Measurements from ENCODE around the gene CREB3L2.

The CREB3L2 gene

GRCh38 chr7:137940218-137940617 is 61.7 kb downstream of the CREB3L2 start:
- no peak for TF ChIP-seq CTCF (IDR thresholded peaks at IDR 0.05; ENCODE audit: low read depth, low read length, missing control alignments)
- in situ Hi-C loops (cut with HindIII; ENCODE audit: low sequenced_read_pairs), result no loop called here
- DNase-seq (ENCODE audit: low read depth), result no peak
- no peak overlapping the region for H3K4me3 ChIP-seq (ENCODE audit: low read depth, low read length)

DNA sequence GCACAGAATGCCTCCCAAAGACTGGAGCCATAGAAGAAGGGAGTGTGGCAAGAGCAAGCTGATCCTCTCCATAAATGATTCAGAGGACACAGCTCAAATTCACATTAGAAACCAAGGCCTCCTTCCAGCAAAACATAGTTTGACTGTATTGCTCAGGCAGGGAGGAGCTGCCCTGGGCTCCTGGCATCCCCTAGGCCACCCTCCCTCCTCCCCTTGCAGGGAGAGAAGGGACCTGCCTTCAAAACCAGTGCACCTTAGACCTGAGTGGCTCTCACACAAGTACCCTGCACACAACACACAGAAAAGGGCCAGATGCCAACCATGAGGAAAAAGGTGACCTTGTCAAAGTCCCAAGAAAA is 64.7 kb downstream of the CREB3L2 start:
- no peak for DNase-seq (ENCODE audit: low read depth)
- TF ChIP-seq CTCF (IDR thresholded peaks at IDR 0.05; ENCODE audit: low read depth, low read length, missing control alignments), result no peak
- in situ Hi-C loops (cut with HindIII; ENCODE audit: low sequenced_read_pairs), result no loop called here

GRCh38 chr7:137936509-137937201 is 65.2 kb downstream of the CREB3L2 start:
- in situ Hi-C loops (cut with HindIII; ENCODE audit: low sequenced_read_pairs), result no loop called here
- H3K4me3 ChIP-seq (ENCODE audit: low read depth, low read length), result no peak overlapping the region
- no peak for DNase-seq (ENCODE audit: low read depth)
- no peak for TF ChIP-seq CTCF (IDR thresholded peaks at IDR 0.05; ENCODE audit: low read depth, low read length, missing control alignments)

More for the DNA sequence above, 64.7 kb downstream of the CREB3L2 start:
- H3K4me3 ChIP-seq (ENCODE audit: low read depth, low read length), result no peak overlapping the region

GRCh38 chr7:137935884-137936508 is 65.9 kb downstream of the CREB3L2 start:
- DNase-seq (ENCODE audit: low read depth), result no peak
- H3K4me3 ChIP-seq (ENCODE audit: low read depth, low read length), result no peak overlapping the region
- TF ChIP-seq CTCF (IDR thresholded peaks at IDR 0.05; ENCODE audit: low read depth, low read length, missing control alignments), result no peak
- in situ Hi-C loops (cut with HindIII; ENCODE audit: low sequenced_read_pairs), result no loop called here

DNA sequence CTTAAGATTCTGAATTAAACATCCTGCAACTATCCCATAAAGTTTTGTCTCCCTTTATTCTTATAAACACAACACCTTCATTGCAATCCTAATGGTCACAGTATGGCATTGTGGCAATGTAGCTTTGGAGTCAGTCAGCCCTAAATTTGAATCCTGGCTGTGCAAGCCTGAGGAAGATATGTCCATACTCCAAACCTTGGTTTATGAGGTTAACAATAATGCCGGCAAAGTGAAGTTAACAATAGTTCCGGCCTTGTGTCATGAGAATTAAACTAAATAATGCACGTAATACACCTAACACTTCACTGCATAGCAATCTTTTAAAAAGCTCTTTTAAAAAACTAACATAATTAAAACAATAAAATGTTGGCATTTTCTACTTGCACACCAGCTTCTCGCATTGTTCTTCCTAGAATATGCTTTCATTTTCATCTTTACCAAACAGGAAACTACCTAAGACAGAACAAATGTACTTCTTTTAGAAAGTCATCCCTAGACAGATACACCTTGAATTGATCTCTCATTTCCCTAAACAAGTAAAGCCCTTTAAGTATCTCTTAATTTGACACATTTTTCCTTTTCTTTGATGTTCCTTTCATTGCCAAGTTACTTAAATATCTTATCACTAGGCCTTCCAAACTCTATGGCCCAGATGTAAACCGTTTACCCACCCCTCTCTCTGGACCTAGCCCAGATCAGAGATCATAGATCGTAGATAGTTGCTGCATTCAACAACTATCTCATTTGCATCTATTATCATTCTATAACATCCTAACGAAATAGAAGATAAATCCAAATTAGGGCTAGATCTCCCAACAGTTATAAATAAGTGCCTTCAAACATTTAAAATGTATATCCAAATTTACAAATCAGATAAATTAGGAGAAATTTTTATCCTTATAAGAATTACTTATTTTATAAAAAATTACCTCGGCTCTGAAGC is 66.7 kb downstream of the CREB3L2 start:
- in situ Hi-C loops (cut with HindIII; ENCODE audit: low sequenced_read_pairs), result no loop called here
- no peak overlapping the region for H3K4me3 ChIP-seq (ENCODE audit: low read depth, low read length)
- DNase-seq (ENCODE audit: low read depth), result no peak
- no peak for TF ChIP-seq CTCF (IDR thresholded peaks at IDR 0.05; ENCODE audit: low read depth, low read length, missing control alignments)

GRCh38 chr7:137934176-137934826 is 67.6 kb downstream of the CREB3L2 start:
- DNase-seq (ENCODE audit: low read depth), result no peak
- in situ Hi-C loops (cut with HindIII; ENCODE audit: low sequenced_read_pairs), result no loop called here

More at GRCh38 chr7:137934176-137934826, 67.6 kb downstream of the CREB3L2 start:
- H3K4me3 ChIP-seq (ENCODE audit: low read depth, low read length), result no peak overlapping the region
- no peak for TF ChIP-seq CTCF (IDR thresholded peaks at IDR 0.05; ENCODE audit: low read depth, low read length, missing control alignments)
